Measurements from ENCODE around the gene GNG4.
"Not testable (repeated sequence)": the region's sequence is repeated elsewhere in the genome, so short reads cannot be mapped to it uniquely, and the experiment has no call there.

Gene GNG4

GRCh38 chr1:235588156-235588555 lies 61.4 kb downstream of the GNG4 start:
- DNase-seq: no peak

- no peak for DNase-seq
These were observed 62.6 kb downstream of the GNG4 start for GRCh38 chr1:235586992-235587391.

- DNase-seq: no peak
These were observed 63.2 kb downstream of the GNG4 start for GRCh38 chr1:235586413-235586812.

- DNase-seq: no peak
These were observed 64.6 kb downstream of the GNG4 start for GRCh38 chr1:235584973-235585372.

- peak in 18 of 58 donors; percentile 4 to 48 (median 30) for DNase-seq
These were observed 66.0 kb downstream of the GNG4 start for GRCh38 chr1:235583511-235584001.

GRCh38 chr1:235582130-235582529 lies 67.5 kb downstream of the GNG4 start:
- DNase-seq: no peak

GRCh38 chr1:235579891-235580290 lies 69.7 kb downstream of the GNG4 start:
- no peak for DNase-seq

- DNase-seq: no peak
These were observed 74.0 kb downstream of the GNG4 start for GRCh38 chr1:235575597-235575996.

GRCh38 chr1:235573880-235574279 lies 75.7 kb downstream of the GNG4 start:
- no peak for DNase-seq

- not testable (repeated sequence) for DNase-seq
These were observed 76.6 kb downstream of the GNG4 start for GRCh38 chr1:235572971-235573370.

GRCh38 chr1:235571482-235571881 lies 78.1 kb downstream of the GNG4 start:
- no peak for DNase-seq

- peak in 1 of 58 donors; percentile 20 for DNase-seq
These were observed 81.6 kb downstream of the GNG4 start for GRCh38 chr1:235567812-235568503.

- no peak for DNase-seq
These were observed 83.5 kb downstream of the GNG4 start for GRCh38 chr1:235566084-235566483.

- DNase-seq: no peak
These were observed 86.0 kb downstream of the GNG4 start for GRCh38 chr1:235563513-235564061.

GRCh38 chr1:235562589-235562988 lies 87.0 kb downstream of the GNG4 start:
- no peak for DNase-seq

GRCh38 chr1:235558621-235559169 lies 90.9 kb downstream of the GNG4 start:
- no peak for DNase-seq

- no peak for DNase-seq
These were observed 92.1 kb downstream of the GNG4 start for GRCh38 chr1:235557495-235557894.

- no peak for DNase-seq
These were observed 92.8 kb downstream of the GNG4 start for GRCh38 chr1:235556807-235557206.

GRCh38 chr1:235553112-235553551 lies 96.5 kb downstream of the GNG4 start:
- no peak for DNase-seq

- DNase-seq: no peak
These were observed 97.4 kb downstream of the GNG4 start for GRCh38 chr1:235552146-235552716.

- no peak for DNase-seq
These were observed 100.0 kb downstream of the GNG4 start for GRCh38 chr1:235549351-235550139.

All from anterior cingulate cortex (tissue), 58 donors.